Endothelial cell of umbilical vein (primary cell): ENCODE measurements around the gene UBB. TPM values are rescaled to one million over a fixed set of nuclear protein-coding genes. Genes with fewer than 3 reads are reported as not detected.

Source experiments
- BruUV-seq: library from RNA; stranded (reverse); fragments of 400-500 nt; replicated peaks from 2 replicates; lab custom pipeline; 2021; lab: Mats Ljungman, UMichigan
- CTCF ChIA-PET: fragments of 300-600, 350-600 bp; sonication (Branson Sonifier 250); formaldehyde crosslinking; loops from one replicate; lab custom pipeline; 2021; ENCODE audit warnings: antibody characterized with exemption, inconsistent platforms; lab: Charles Lee
- POLR2A ChIA-PET: fragments of 300-600, 350-600 bp; sonication (Branson Sonifier 250); formaldehyde crosslinking; loops from one replicate; lab custom pipeline; 2021; ENCODE audit warnings: antibody characterized with exemption, inconsistent platforms; lab: Charles Lee
- DNase-seq: peaks from one replicate; pipeline ENCODE4 v3.0.0-alpha.2; 2011; ENCODE audit warnings: low read depth, low spot score
- FAIRE-seq: peaks from 2 replicates; lab custom pipeline; 2011; peaks lifted over from hg19 to GRCh38; lab: Jason Lieb, UNC
- H2AFZ ChIP-seq: 2 replicates; pipeline ENCODE4 v1.6.0; 2012; ENCODE audit warnings: low read depth, low read length, control low read depth, inconsistent platforms
- H3K27ac ChIP-seq: 2 replicates; pipeline ENCODE4 v1.5.1; 2011; ENCODE audit warnings: low read depth, mild to moderate bottlenecking, control low read depth, low read length, moderate library complexity; ENCODE audit not compliant: insufficient read depth
- H3K27me3 ChIP-seq, 2 experiments: 2 replicates each; pipeline versions ENCODE4 v1.6.0 to v1.6.1; 2011; ENCODE audit warnings: low read length in 2 of 2, mixed read lengths in 1 of 2; ENCODE audit not compliant: control insufficient read depth in 2 of 2, insufficient read depth in 2 of 2
- H3K36me3 ChIP-seq, 2 experiments: 2 replicates in 1 of 2; 3 replicates in 1 of 2; pipeline ENCODE4 v1.5.1; 2011; ENCODE audit warnings: low read length in 2 of 2, mild to moderate bottlenecking in 1 of 2, moderate library complexity in 1 of 2; ENCODE audit not compliant: control insufficient read depth in 2 of 2, insufficient read depth in 2 of 2; ENCODE audit errors: extremely low read depth in 1 of 2
- H3K4me1 ChIP-seq: 3 replicates; pipeline ENCODE4 v1.5.1; 2011; ENCODE audit warnings: mild to moderate bottlenecking, low read length; ENCODE audit not compliant: control insufficient read depth, insufficient read depth; ENCODE audit errors: extremely low read depth
- H3K4me2 ChIP-seq: 2 replicates; pipeline ENCODE4 v1.6.1; 2011; ENCODE audit warnings: low read length, control low read depth, mixed read lengths; ENCODE audit not compliant: insufficient read depth
- H3K4me3 ChIP-seq, 3 experiments: fragments of 200-600 bp in 1 of 3; sonication (generic), shearing (Covaris generic) in 1 of 3; replicated peaks in 1 of 3; 2 replicates each; pipeline ENCODE4 v1.5.1; 2011 to 2016; ENCODE audit warnings: control low read depth in 3 of 3, low read length in 3 of 3, mild to moderate bottlenecking in 2 of 3, inconsistent platforms in 1 of 3, low read depth in 1 of 3, moderate library complexity in 1 of 3; ENCODE audit not compliant: insufficient read depth in 1 of 3
- H3K79me2 ChIP-seq: 2 replicates; pipeline ENCODE4 v1.6.0; 2012; ENCODE audit warnings: low read length, inconsistent platforms; ENCODE audit not compliant: control insufficient read depth, insufficient read depth
- H3K9ac ChIP-seq: replicated peaks from 2 replicates; pipeline ENCODE3; 2011; ENCODE audit warnings: low read length, control low read depth; ENCODE audit not compliant: insufficient read depth; ENCODE audit errors: extremely low read depth
- H3K9me1 ChIP-seq: replicated peaks from 3 replicates; pipeline ENCODE4 v1.6.0; 2011; ENCODE audit warnings: mild to moderate bottlenecking, low read length; ENCODE audit not compliant: control insufficient read depth, insufficient read depth; ENCODE audit errors: extremely low read depth
- H3K9me3 ChIP-seq: replicated peaks from 2 replicates; pipeline ENCODE4 v1.5.1; 2012; ENCODE audit warnings: low read length, inconsistent platforms; ENCODE audit not compliant: control insufficient read depth, insufficient read depth
- H4K20me1 ChIP-seq: replicated peaks from 2 replicates; pipeline ENCODE3; 2011; ENCODE audit warnings: mild to moderate bottlenecking, low read length; ENCODE audit not compliant: control insufficient read depth, insufficient read depth; ENCODE audit errors: extremely low read depth
- CTCF ChIP-seq, 2 donors: IDR thresholded peaks; 1 replicate in 1 of 2; 2 replicates in 1 of 2; pipeline ENCODE4 v1.5.1; 2011; ENCODE audit warnings: low read length in 2 of 2, mild to moderate bottlenecking in 2 of 2, moderate library complexity in 2 of 2, control low read depth in 1 of 2, inconsistent platforms in 1 of 2, low read depth in 1 of 2; ENCODE audit not compliant: insufficient read depth in 1 of 2; ENCODE audit errors: extremely low read depth in 1 of 2
- EZH2 ChIP-seq: IDR thresholded peaks from 2 replicates; pipeline ENCODE4 v1.6.1; 2012; ENCODE audit warnings: borderline replicate concordance, low read depth, mild to moderate bottlenecking, moderate library complexity, low read length, inconsistent platforms; ENCODE audit not compliant: severe bottlenecking
- POLR2A ChIP-seq: IDR thresholded peaks from 2 replicates; pipeline ENCODE4 v1.6.1; 2012; ENCODE audit warnings: low read depth, mild to moderate bottlenecking, control low read depth, low read length
- POLR2AphosphoS5 ChIP-seq: IDR thresholded peaks from 2 replicates; pipeline ENCODE4 v1.6.1; 2012; ENCODE audit warnings: low read depth, mild to moderate bottlenecking, control low read depth, low read length, moderate library complexity; ENCODE audit not compliant: insufficient read depth
- dilution Hi-C: fragments of 300-500 bp; cut with MboI; formaldehyde crosslinking; loops from one replicate; pipeline ENCODE4 v1.15.0; 2019; ENCODE audit warnings: low sequenced_read_pairs; ENCODE audit not compliant: extremely low pct_ligation_motif_present
- intact Hi-C: fragments of 100-400 bp; cut with micrococcal nuclease; formaldehyde crosslinking; loops from one replicate; pipeline ENCODE4 v1.10.0; 2022
- polyA plus RNA-seq, 4 experiments: library from polyadenylated mRNA; depleted of rRNA in 3 of 4; stranded (reverse) in 3 of 4; unstranded in 1 of 4; fragments of >200 nt; gene quantifications; 2 replicates each; pipeline versions ENCODE4 v1.2.1 to v1.2.3, GENCODE V29; 2011 to 2012; ENCODE audit warnings: missing spikeins in 1 of 4
- total RNA-seq: library from RNA; stranded (reverse); gene quantifications from 2 replicates; pipeline ENCODE4 v1.2.3, GENCODE V29; 2021

The UBB gene
- total and polyA plus RNA-seq, 2 donors (not counting 3 experiments of a cell fraction or from before 2014, with no cell fraction given) = 1,294 to 1,683 TPM

- Histone ChIP-seq H3K79me2 (no peaks in the 10 kb centered on the region), H3K9ac (peak overlapping the region; percentile 51), H3K4me2 (peak overlapping the region; percentile 60), H3K4me1 (peaks cover 6% of the 10 kb centered on the region), H4K20me1 (no peaks in the 10 kb centered on the region), H3K9me3 (no peaks in the 10 kb centered on the region), H2AFZ (peak overlapping the region; percentile 97), H3K36me3 (no peaks in the 10 kb centered on the region), H3K27ac (no peak overlapping the region), H3K4me3 (peak overlapping the region; percentile 14 to 51 (median 30)), H3K9me1 (no peaks in the 10 kb centered on the region), H3K27me3 (no peaks in the 10 kb centered on the region)
- TF ChIP-seq POLR2AphosphoS5 (no peak), CTCF (IDR thresholded peaks at IDR 0.05; ENCODE audit: extremely low read depth in 1 of 2, insufficient read depth in 1 of 2, low read depth in 1 of 2, low read length in 2 of 2) (no peak), EZH2 (no peak), POLR2A (no peak)
- no TSS peak for BruUV-seq
- intact Hi-C loops = no loop called here
- FAIRE-seq = peak; percentile 74
- no peak for DNase-seq
- ChIA-PET POLR2A (interaction anchor here (0.7 kb wide), 1 partner anchor 21 kb away, joined by 4 read pairs; no protein-coding TSS in a partner anchor), CTCF (interaction anchor here (1.2 kb wide), 1 partner anchor 46 kb away, joined by 4 read pairs; no protein-coding TSS in a partner anchor)
- dilution Hi-C loops = no loop called here
Measured at GRCh38 chr17:16406742-16407674, 26.1 kb downstream of the UBB start.
